ENCODE measurements around the gene CMTM5.

The CMTM5 gene

GRCh38 chr14:23346693-23347405 is 30.0 kb upstream of the CMTM5 start:
- no peak overlapping the region for H2AFZ ChIP-seq (ENCODE audit: low read depth, low read length)
- H3K36me3 ChIP-seq (ENCODE audit: insufficient read depth, low read length) = no peaks in the 10 kb centered on the region
- peaks cover 11% of the 10 kb centered on the region for H3K27me3 ChIP-seq (ENCODE audit: insufficient read depth, low read length, poor library complexity)
- no peaks in the 10 kb centered on the region for H3K79me2 ChIP-seq (ENCODE audit: insufficient read depth, low read length)
- H3K9ac ChIP-seq (ENCODE audit: low read depth, low read length) = no peak overlapping the region
- TF ChIP-seq EZH2 (IDR thresholded peaks at IDR 0.05; ENCODE audit: borderline replicate concordance, low read depth, low read length, severe bottlenecking) = no peak
- TF ChIP-seq CTCF (IDR thresholded peaks at IDR 0.05; ENCODE audit: borderline replicate concordance, extremely low read depth, low read length, poor library complexity, severe bottlenecking) = no peak
- no peak overlapping the region for H3K27ac ChIP-seq (ENCODE audit: low read length)
- H3K4me2 ChIP-seq (ENCODE audit: insufficient read depth, low read length) = no peak overlapping the region
- H3K4me3 ChIP-seq (ENCODE audit: low read depth in 1 of 2, low read length in 2 of 2) = no peak overlapping the region
- H3K4me1 ChIP-seq (ENCODE audit: insufficient read depth, low read length) = no peaks in the 10 kb centered on the region
- DNase-seq (no peak), ATAC-seq (ENCODE audit: insufficient read depth, low read depth) (no peak)
- H3K9me3 ChIP-seq (ENCODE audit: insufficient read depth, low read length, severe bottlenecking) = no peaks in the 10 kb centered on the region
- no peaks in the 10 kb centered on the region for H4K20me1 ChIP-seq (ENCODE audit: insufficient read depth, low read length)

GRCh38 chr14:23347406-23348296 is 29.2 kb upstream of the CMTM5 start:
- Histone ChIP-seq H3K36me3 (ENCODE audit: insufficient read depth, low read length) (no peaks in the 10 kb centered on the region), H3K27me3 (ENCODE audit: insufficient read depth, low read length, poor library complexity) (peaks cover 19% of the 10 kb centered on the region), H3K27ac (ENCODE audit: low read length) (no peak overlapping the region), H3K79me2 (ENCODE audit: insufficient read depth, low read length) (no peaks in the 10 kb centered on the region), H4K20me1 (ENCODE audit: insufficient read depth, low read length) (no peaks in the 10 kb centered on the region), H3K4me1 (ENCODE audit: insufficient read depth, low read length) (no peaks in the 10 kb centered on the region), H3K9me3 (ENCODE audit: insufficient read depth, low read length, severe bottlenecking) (no peaks in the 10 kb centered on the region), H2AFZ (ENCODE audit: low read depth, low read length) (no peak overlapping the region), H3K4me2 (ENCODE audit: insufficient read depth, low read length) (no peak overlapping the region), H3K9ac (ENCODE audit: low read depth, low read length) (no peak overlapping the region), H3K4me3 (ENCODE audit: low read depth in 1 of 2, low read length in 2 of 2) (no peak overlapping the region)
- ATAC-seq (ENCODE audit: insufficient read depth, low read depth) (no peak), DNase-seq (no peak)
- TF ChIP-seq CTCF (IDR thresholded peaks at IDR 0.05; ENCODE audit: borderline replicate concordance, extremely low read depth, low read length, poor library complexity, severe bottlenecking) (no peak), EZH2 (IDR thresholded peaks at IDR 0.05; ENCODE audit: borderline replicate concordance, low read depth, low read length, severe bottlenecking) (no peak)

GRCh38 chr14:23348297-23348655 is 28.6 kb upstream of the CMTM5 start:
- no peak overlapping the region for H3K27ac ChIP-seq (ENCODE audit: low read length)
- no peak overlapping the region for H2AFZ ChIP-seq (ENCODE audit: low read depth, low read length)
- H3K27me3 ChIP-seq (ENCODE audit: insufficient read depth, low read length, poor library complexity) = peaks cover 25% of the 10 kb centered on the region
- no peak overlapping the region for H3K9ac ChIP-seq (ENCODE audit: low read depth, low read length)
- DNase-seq = no peak
- H3K4me2 ChIP-seq (ENCODE audit: insufficient read depth, low read length) = no peak overlapping the region
- no peaks in the 10 kb centered on the region for H3K9me3 ChIP-seq (ENCODE audit: insufficient read depth, low read length, severe bottlenecking)
- no peaks in the 10 kb centered on the region for H3K79me2 ChIP-seq (ENCODE audit: insufficient read depth, low read length)
- H3K4me3 ChIP-seq (ENCODE audit: low read depth in 1 of 2, low read length in 2 of 2) = no peak overlapping the region
- no peak for TF ChIP-seq EZH2 (IDR thresholded peaks at IDR 0.05; ENCODE audit: borderline replicate concordance, low read depth, low read length, severe bottlenecking)
- no peak for TF ChIP-seq CTCF (IDR thresholded peaks at IDR 0.05; ENCODE audit: borderline replicate concordance, extremely low read depth, low read length, poor library complexity, severe bottlenecking)
- H4K20me1 ChIP-seq (ENCODE audit: insufficient read depth, low read length) = no peaks in the 10 kb centered on the region
- no peaks in the 10 kb centered on the region for H3K36me3 ChIP-seq (ENCODE audit: insufficient read depth, low read length)
- no peaks in the 10 kb centered on the region for H3K4me1 ChIP-seq (ENCODE audit: insufficient read depth, low read length)
- ATAC-seq (ENCODE audit: insufficient read depth, low read depth) = no peak

Measured in DND-41 (cell line).